ENCODE results near the gene AANAT. TPM values are rescaled to one million over a fixed set of nuclear protein-coding genes. Genes with fewer than 3 reads are reported as not detected.
A peak's percentile ranks its signal among the peaks of the same experiment; 100 is the strongest.
"Not testable (repeated sequence)": the region's sequence is repeated elsewhere in the genome, so short reads cannot be mapped to it uniquely, and the experiment has no call there.

The AANAT gene
- total RNA-seq, 1 donor from 2014 or later, result not detected

DNA sequence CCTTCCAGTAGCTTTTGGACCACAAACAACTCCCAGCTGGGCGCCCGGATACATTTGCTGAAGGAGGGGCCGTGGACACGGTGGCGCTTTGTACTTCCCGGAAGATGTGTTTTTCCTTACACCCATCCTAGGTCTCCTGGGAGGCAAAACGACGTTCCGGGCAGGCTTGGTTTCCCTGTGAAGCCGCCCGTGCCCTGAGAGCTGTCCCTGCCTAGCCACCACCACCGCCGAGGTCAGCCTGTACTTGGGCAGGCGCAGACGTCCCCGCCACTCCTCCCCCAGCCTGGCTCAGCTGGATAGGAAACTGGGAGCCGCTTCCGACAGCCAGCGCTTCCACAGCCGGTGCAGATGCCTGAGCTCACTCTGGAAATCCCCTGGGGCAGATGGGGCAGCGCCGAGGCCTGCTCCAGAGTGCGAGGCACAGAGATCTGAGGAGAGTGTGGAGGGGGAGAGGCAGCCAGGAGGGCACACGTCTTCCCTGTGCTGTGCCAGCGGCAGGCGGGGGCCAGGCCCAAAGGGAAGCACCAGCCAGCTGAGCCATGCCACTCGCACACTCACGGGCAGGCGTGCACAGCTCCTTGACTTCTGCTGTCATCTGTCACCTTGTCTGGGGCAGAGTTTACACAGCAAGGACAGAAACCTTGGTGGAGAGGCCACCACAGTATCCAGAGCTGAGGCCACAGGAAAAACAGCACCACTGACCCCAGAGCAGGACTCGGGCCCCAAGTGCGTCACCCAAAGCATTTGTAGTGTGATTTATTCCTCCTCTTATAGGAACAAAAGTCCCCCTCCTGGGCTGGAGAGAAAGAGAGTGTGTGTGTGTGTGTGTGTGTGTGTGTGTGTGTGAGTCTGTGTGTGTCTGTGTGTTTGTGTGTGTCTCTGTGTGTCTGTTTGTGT is 30.8 kb downstream of the AANAT start:
- DNase-seq (ENCODE audit: low spot score), result peak; percentile 90
- intact Hi-C loops (cut with DNase I), result loop anchor here (5.0 kb wide), 1 partner anchor 91 kb away; no protein-coding TSS in a partner anchor

- intact Hi-C loops (cut with DNase I), result loop anchor here (5.0 kb wide), 1 partner anchor 92 kb away; no protein-coding TSS in a partner anchor
- no peak for DNase-seq (ENCODE audit: low spot score)
Observed at GRCh38 chr17:76498876-76499251, 31.5 kb downstream of the AANAT start.

- DNase-seq (ENCODE audit: low spot score), result no peak
- intact Hi-C loops (cut with DNase I), result loop anchor here (5.0 kb wide), 1 partner anchor 92 kb away; no protein-coding TSS in a partner anchor
Observed at GRCh38 chr17:76499267-76499667, 31.9 kb downstream of the AANAT start.

GRCh38 chr17:76500074-76500746 is 32.8 kb downstream of the AANAT start:
- intact Hi-C loops (cut with DNase I), result no loop called here
- DNase-seq (ENCODE audit: low spot score), result no peak

GRCh38 chr17:76500747-76501017 is 33.3 kb downstream of the AANAT start:
- no peak for DNase-seq (ENCODE audit: low spot score)
- intact Hi-C loops (cut with DNase I), result no loop called here

DNA sequence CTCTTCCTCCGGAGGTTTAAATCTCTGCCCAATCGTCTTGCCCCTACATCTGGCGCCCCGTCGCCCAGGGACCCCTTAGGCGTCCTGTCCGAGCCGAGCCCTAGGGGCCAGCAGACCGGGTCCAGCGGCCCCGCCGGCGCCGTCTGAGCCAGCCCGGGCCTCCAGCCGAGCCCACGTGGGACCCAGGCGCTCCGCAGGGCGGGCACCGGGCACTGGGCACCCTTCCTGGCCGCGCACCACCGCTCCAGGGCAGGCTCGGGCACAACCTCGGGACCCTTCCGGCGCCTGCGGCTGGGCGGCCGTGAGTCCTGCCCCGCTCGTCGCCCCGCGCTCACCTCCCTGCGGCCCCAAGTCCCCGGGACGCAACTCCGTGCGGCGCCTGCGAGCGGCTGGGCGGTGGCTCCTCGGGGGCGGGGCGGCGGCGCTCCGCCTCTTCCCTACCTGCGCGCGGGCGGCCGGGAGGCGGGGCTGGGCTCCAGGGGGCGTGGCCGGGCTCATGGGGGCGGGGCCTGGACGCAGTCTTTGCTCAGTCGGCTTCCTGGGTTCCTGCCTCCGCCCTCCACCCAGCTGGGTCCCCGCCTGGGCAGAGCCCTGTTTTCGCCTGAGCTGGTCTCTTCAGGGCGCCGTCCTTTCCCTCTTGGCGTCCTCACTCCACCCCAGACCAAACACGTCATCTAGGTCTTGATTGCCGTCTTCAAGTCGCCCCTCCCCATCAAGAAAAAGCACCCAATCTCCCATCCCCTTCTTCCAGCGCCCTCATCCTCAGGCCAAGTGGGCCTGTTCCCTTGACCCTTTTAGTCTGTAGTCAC is 33.8 kb downstream of the AANAT start, which contains the start of gene RHBDF2:
Gene RHBDF2, minus strand, starts transcription at position 406 of the 809 bp plus-strand sequence. CDS start 19,899 bp downstream, outside the sequence.
- peak; percentile 98 for DNase-seq (ENCODE audit: low spot score)
- intact Hi-C loops (cut with DNase I), result no loop called here

DNA sequence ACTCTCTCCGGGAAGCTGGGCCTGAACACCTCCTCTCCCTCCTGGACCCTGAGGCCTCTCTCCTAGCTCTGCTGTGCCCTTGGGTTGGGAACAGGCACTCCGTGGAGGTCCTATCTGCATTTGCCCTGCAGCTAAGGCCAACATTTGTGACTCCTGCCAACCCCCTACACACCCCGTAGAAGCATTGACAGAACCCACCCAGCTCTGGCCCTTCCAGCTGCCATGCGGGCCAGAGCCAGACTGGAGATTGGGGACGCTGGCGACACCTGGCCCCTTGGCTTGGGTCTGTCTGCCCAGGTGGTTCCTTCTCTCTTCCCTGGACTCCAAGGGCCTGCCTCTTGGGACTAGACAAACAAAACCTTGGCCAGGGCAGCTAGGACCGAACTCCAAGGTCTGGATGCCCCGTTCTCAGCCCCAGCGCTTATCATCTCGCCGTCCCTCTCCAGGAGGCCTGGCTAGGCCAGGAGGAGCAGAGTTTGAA is 34.5 kb downstream of the AANAT start:
- intact Hi-C loops (cut with DNase I), result no loop called here
- DNase-seq (ENCODE audit: low spot score), result no peak

- DNase-seq (ENCODE audit: low spot score), result no peak
Observed at GRCh38 chr17:76502341-76503211, 35.2 kb downstream of the AANAT start.

DNA sequence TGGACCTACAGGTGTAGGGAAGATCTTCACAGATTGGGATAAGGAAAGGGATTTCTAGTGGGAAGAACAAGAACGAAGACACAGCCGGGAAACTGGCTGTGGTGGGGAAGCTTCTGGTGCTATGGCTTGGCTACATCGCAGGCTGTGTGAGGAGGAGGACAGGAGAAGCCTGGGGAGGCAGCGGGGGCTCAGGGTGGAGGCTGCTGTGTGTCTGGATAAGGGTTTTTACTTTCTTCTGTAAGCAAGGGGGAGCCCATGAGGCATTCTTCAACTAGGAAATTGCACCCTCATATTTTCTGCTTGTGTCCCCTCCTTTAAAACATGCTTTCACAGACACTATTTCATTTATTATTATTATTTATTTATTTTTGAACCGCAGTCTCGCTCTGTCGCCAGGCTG is 36.7 kb downstream of the AANAT start:
- intact Hi-C loops (cut with DNase I), result no loop called here
- no peak for DNase-seq (ENCODE audit: low spot score)

More at GRCh38 chr17:76502341-76503211, 35.2 kb downstream of the AANAT start:
- intact Hi-C loops (cut with DNase I), result no loop called here

DNA sequence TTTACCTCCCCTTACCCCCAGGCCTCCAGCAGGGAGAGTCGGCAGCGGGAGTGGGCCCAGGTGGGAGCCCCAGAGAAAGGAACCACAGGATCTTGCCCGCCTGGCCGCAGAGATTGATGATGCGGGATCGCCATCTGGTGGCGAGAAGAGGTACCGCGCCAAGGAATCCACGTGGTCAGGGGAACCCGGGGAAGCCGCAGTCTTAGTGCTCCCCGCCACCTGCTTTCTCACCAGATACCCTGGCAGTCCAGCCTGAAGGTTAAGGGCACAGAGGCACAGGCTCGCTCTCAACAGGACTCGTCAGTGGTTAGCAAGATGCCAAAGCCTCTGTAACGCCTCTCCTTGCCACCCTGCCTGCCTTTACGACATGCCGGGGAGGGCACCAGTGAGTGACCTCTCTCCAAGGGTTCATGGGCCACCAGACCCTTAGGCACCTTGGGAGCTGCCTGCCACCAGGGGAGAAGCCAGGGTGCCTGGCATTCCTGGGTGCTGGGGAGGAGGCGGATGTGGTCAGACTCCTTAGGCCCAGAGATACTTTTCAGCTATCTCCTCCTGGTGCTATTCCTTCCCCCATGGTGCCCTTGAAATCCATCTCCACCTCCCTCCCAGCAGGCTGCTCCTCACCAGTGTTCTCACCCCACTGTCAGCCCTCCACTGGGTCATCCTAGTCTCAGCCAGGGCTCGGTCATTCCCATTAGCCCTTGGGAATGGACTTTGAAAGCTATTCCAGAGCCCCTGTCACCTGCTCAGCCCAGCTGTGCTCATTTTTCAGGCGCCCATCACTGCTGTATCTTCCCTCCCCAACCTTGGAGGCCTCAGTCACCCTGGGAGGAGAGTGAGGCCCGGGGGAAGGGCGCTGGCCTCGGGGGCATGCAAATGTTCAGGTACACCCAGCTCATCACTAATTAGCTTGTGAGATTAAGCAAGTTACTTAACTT is 39.3 kb downstream of the AANAT start:
- peak; percentile 93 for DNase-seq (ENCODE audit: low spot score)
- intact Hi-C loops (cut with DNase I), result loop anchor here (1.0 to 5.0 kb wide), 2 partner anchors 40 to 204 kb away; no protein-coding TSS in a partner anchor

DNA sequence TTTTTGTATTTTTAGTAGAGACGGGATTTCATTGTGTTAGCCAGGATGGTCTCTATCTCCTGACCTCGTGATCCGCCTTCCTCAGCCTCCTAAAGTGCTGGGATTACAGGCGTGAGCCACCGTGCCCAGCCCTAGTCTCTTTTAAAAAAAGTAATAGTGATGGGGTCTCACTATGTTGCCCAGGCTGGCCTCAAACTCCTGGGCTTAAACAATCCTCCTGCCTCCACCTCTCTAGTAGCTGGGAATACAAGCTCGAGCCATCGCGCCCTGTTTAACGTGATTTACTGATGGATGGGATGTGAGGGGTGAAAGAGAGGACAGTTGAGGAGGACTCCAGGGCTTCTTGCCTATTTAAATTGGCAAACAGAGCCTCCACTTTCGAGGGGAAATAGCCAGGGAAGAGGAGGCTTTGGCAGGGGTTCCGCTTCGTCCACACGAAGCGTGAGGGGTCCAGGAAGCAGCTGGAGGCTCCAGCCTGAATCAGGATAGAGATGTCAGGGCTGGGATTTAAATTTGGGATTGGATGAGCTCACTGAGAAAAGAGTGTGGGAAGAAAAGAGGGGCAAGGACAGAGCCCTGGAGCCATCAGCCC is 41.2 kb downstream of the AANAT start:
- intact Hi-C loops (cut with DNase I), result loop anchor here (5.0 kb wide), 1 partner anchor 206 kb away; no protein-coding TSS in a partner anchor
- not testable (repeated sequence) for DNase-seq (ENCODE audit: low spot score)

DNA sequence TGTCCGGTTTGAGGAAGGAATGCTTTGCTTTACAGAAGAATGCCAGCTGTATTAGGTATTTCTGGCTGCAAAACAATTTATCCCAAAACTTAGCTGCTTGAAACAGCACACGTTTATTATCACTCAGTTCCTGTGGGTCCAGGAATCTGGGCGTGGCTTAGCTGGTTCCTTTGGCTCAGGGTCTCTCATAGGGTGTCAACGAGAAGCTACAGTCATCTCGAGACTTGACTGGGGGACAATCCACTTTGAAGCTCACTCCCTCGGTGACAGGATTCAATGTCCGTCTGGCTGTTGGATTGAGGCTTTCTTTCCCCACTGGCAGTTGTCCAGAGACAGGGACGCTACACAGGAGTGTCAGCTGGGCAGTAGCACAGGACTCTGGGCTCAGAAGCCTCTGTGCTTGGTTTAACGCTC is 43.4 kb downstream of the AANAT start:
- peak; percentile 44 for DNase-seq (ENCODE audit: low spot score)
- intact Hi-C loops (cut with DNase I), result no loop called here

DNA sequence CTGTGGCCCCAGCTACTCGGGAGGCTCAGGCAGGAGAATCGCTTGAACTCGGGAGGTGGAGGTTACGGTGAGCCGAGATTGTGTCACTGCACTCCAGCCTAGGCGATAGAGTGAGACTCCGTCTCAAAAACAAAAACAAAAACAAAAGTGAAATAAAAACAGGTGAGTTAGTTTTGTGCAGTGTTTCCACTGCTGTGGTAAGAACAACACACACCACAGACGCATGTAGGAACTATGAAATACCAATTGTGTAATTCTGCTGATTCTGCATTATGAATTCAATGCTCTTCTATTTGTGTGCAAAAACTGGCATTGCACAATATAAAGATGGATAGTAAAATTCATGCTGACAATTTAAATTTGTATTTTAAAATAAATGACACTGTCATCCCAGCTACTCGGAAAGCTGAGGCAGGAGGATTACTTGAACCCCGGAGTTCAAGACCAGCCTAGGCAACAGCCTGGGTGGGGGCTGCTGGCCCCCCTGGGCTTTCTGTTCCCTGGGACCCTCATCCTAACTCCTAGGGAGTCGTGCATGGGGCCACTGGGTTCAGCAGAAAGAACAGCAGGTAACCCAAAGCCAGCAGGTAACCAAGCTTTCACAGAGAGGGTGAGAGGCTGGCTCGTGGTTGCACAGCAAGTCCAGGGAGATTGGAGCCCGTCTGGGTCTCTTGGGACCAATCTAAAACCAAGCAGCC is 44.4 kb downstream of the AANAT start:
- DNase-seq (ENCODE audit: low spot score), result peak; percentile 65
- intact Hi-C loops (cut with DNase I), result no loop called here

- intact Hi-C loops (cut with DNase I), result no loop called here
- peak; percentile 69 for DNase-seq (ENCODE audit: low spot score)
Observed at GRCh38 chr17:76512366-76513305, 45.2 kb downstream of the AANAT start.

DNA sequence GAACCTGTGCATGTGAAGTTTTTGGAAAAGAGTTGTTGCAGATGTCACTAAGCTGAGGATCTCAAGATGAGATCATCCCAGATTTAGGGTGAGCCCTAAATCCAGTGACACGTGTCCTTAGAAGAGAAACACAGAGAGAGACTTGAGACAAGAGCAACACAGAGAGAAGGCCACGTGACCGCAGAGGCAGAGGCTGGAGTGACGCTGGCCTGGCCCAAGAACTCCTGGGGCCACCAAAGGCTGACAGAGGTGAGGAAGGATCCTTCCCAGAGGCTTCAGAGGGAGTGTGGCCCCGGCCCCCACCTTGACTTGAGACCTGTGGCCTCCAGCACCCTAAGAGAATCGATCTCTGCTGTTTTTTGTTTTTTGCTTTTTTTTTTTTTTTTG is 45.9 kb downstream of the AANAT start:
- intact Hi-C loops (cut with DNase I), result no loop called here
- no peak for DNase-seq (ENCODE audit: low spot score)

DNA sequence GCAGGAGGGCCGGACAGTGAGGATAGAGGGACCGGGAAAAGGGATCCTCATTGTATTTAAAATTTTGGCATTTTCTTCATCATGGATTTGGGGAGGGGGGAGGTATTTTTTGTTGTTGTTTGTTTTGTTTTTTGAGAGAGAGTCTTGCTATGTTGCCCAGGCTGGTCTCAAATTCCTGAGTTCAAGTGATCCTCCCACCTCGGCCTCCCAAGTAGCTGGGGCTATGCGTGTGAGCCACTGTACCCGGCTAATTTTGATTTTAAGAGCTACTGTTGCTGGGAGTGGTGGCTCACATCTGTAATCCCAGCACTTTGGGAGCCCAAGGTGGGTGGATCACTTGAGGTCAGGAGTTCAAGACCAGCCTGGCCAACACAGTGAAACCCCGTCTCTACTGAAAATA is 47.0 kb downstream of the AANAT start:
- DNase-seq (ENCODE audit: low spot score); intact Hi-C loops (cut with DNase I): not testable (repeated sequence)

All from cardiac septum (tissue), 1 donor.